Measurements from ENCODE around the gene LIPE. TPM values are rescaled to one million over a fixed set of nuclear protein-coding genes. Genes with fewer than 3 reads are reported as not detected.

The LIPE gene
- total and polyA plus RNA-seq, 5 experiments from 2014 or later: 4.2 to 29.5 (median 9.6) TPM

- peaks cover 0 to 4% (median 1%) of the 10 kb centered on the region in 4 donors for H3K4me1 Mint-ChIP-seq
- no peak overlapping the region for H3K4me3 Mint-ChIP-seq
- POLR2A ChIA-PET: no interaction called here
- no peaks in the 10 kb centered on the region for H3K27me3 Mint-ChIP-seq
- H3K27ac Mint-ChIP-seq: no peak overlapping the region
- DNase-seq: no peak
- peaks cover 0 to 18% (median 4%) of the 10 kb centered on the region in 3 donors for H3K36me3 Mint-ChIP-seq
- no peak for ATAC-seq
- H3K9me3 Mint-ChIP-seq: no peaks in the 10 kb centered on the region
These were observed 73.7 kb downstream of the LIPE start for GRCh38 chr19:42353341-42354015.

GRCh38 chr19:42352301-42353259 is 74.6 kb downstream of the LIPE start:
- peaks cover 0 to 23% (median 3%) of the 10 kb centered on the region in 3 donors for H3K36me3 Mint-ChIP-seq
- no peak overlapping the region for H3K27ac Mint-ChIP-seq
- POLR2A ChIA-PET: no interaction called here
- peaks cover 0 to 4% (median 1%) of the 10 kb centered on the region in 4 donors for H3K4me1 Mint-ChIP-seq
- H3K4me3 Mint-ChIP-seq: no peak overlapping the region
- no peak for DNase-seq
- ATAC-seq: peak in 1 of 2 donors; percentile 23
- H3K27me3 Mint-ChIP-seq: no peaks in the 10 kb centered on the region
- no peaks in the 10 kb centered on the region for H3K9me3 Mint-ChIP-seq

Other genes with a start within 250 kb of the LIPE start
- 10 to 100 TPM; 56.5 to 58.7 TPM for gene DEDD2, start 209.7 kb downstream of the LIPE start, total RNA-seq
- gene DEDD2, start 209.7 kb downstream of the LIPE start, polyA plus RNA-seq: 100 to 1,000 TPM; 117 to 149 (median 133) TPM
- gene ZNF526, start 207.1 kb downstream of the LIPE start, total RNA-seq: 10 to 100 TPM; 16.6 to 20.1 TPM
- 1 to 10 TPM; 3.9 to 8.1 (median 4.5) TPM for gene ZNF526, start 207.1 kb downstream of the LIPE start, polyA plus RNA-seq
- gene GSK3A, start 184.8 kb downstream of the LIPE start, total RNA-seq: 10 to 100 TPM; 27.1 to 28.1 TPM
- gene GSK3A, start 184.8 kb downstream of the LIPE start, polyA plus RNA-seq: 10 to 100 TPM in 2 of 3 donors, 1 to 10 TPM in 1; 9.9 to 19.3 (median 12.8) TPM
- 10 to 100 TPM; 41.0 to 47.3 TPM for gene ERF, start 172.3 kb downstream of the LIPE start, total RNA-seq
- gene ERF, start 172.3 kb downstream of the LIPE start, polyA plus RNA-seq: 1 to 10 TPM; 2.8 to 6.2 (median 4.6) TPM
- 10 to 100 TPM; 84.7 to 87.4 TPM for gene CIC, start 158.1 kb downstream of the LIPE start, total RNA-seq
- gene CIC, start 158.1 kb downstream of the LIPE start, polyA plus RNA-seq: 1 to 10 TPM in 2 of 3 donors, under 1 TPM in 1; 0.43 to 1.8 (median 1.3) TPM
- under 1 TPM in 1 of 2 experiments, not detected in 1; 0.25 TPM for gene PRR19, start 125.3 kb downstream of the LIPE start, total RNA-seq
- gene PRR19, start 125.3 kb downstream of the LIPE start, polyA plus RNA-seq: under 1 TPM in 2 of 3 donors, not detected in 1; 0.32 to 0.49 TPM
- 10 to 100 TPM; 15.4 to 17.7 TPM for gene PAFAH1B3, start 124.8 kb downstream of the LIPE start, total RNA-seq
- 10 to 100 TPM; 38.4 to 48.1 (median 43.6) TPM for gene PAFAH1B3, start 124.8 kb downstream of the LIPE start, polyA plus RNA-seq
- not detected for gene TMEM145, start 114.1 kb downstream of the LIPE start, total RNA-seq
- not detected for gene TMEM145, start 114.1 kb downstream of the LIPE start, polyA plus RNA-seq
- 10 to 100 TPM in 1 of 2 experiments, 1 to 10 TPM in 1; 9.2 to 10.2 TPM for gene MEGF8, start 101.8 kb downstream of the LIPE start, total RNA-seq
- under 1 TPM; 0.23 to 0.57 (median 0.34) TPM for gene MEGF8, start 101.8 kb downstream of the LIPE start, polyA plus RNA-seq
- not detected for gene CNFN, start 37.1 kb downstream of the LIPE start, total RNA-seq
- gene CNFN, start 37.1 kb downstream of the LIPE start, polyA plus RNA-seq: under 1 TPM; 0.44 to 0.88 (median 0.68) TPM
- gene CXCL17, start 15.6 kb upstream of the LIPE start, total RNA-seq: not detected
- not detected for gene CXCL17, start 15.6 kb upstream of the LIPE start, polyA plus RNA-seq
- gene CEACAM1, start 101.1 kb upstream of the LIPE start, total RNA-seq: 1 to 10 TPM; 1.3 to 1.6 TPM
- 1 to 10 TPM; 1.3 to 2.2 (median 1.4) TPM for gene CEACAM1, start 101.1 kb upstream of the LIPE start, polyA plus RNA-seq
- not detected for gene CEACAM8, start 167.5 kb upstream of the LIPE start, total RNA-seq
- not detected for gene CEACAM8, start 167.5 kb upstream of the LIPE start, polyA plus RNA-seq